Measurements from ENCODE around the gene UBE2D2. TPM values are rescaled to one million over a fixed set of nuclear protein-coding genes. Genes with fewer than 3 reads are reported as not detected.
A peak's percentile ranks its signal among the peaks of the same experiment; 100 is the strongest.

UBE2D2 gene
- total and polyA plus RNA-seq, 2 donors (not counting 1 experiment from before 2014, with no cell fraction given), result 64.3 to 168 TPM

- DNase-seq (peak; percentile 44), ATAC-seq (ENCODE audit: low read depth) (no peak)
- H3K4me2 ChIP-seq (replicated peaks; ENCODE audit: low read depth, low read length, poor library complexity, severe bottlenecking), result peak overlapping the region; percentile 80
- ChIA-PET POLR2A (interaction anchor here (0.6 to 13.2 kb wide), 13 partner anchors 10 to 244 kb away, joined by 3 to 511 read pairs (median 7); partner anchors contain the start of genes DNAJC18, SPATA24 and UBE2D2), CTCF (interaction anchor here (0.9 to 15.3 kb wide), 11 partner anchors 12 to 127 kb away, joined by 3 to 338 read pairs (median 6); no protein-coding TSS in a partner anchor)
- no peaks in the 10 kb centered on the region for H3K27me3 ChIP-seq (replicated peaks in 1 of 4; ENCODE audit: control extremely low read depth in 1 of 4, control insufficient read depth in 3 of 4, insufficient read depth in 4 of 4, low read length in 3 of 4)
- peaks cover 0 to 3% of the 10 kb centered on the region in 2 experiments for H3K36me3 ChIP-seq (replicated peaks in 1 of 2; ENCODE audit: control extremely low read depth in 1 of 2, control insufficient read depth in 1 of 2, extremely low read depth in 1 of 2, insufficient read depth in 2 of 2, low read length in 1 of 2)
- H3K4me1 ChIP-seq (ENCODE audit: control insufficient read depth in 2 of 2, insufficient read depth in 2 of 2, low read length in 2 of 2), result peaks cover 45 to 68% of the 10 kb centered on the region in 2 donors
- H3K4me3 Mint-ChIP-seq, result peak overlapping the region; percentile 88
- no peaks in the 10 kb centered on the region for H3K27me3 Mint-ChIP-seq
- peak overlapping the region; percentile 38 to 98 (median 95) for H3K4me3 ChIP-seq (ENCODE audit: control extremely low read depth in 1 of 5, extremely low read depth in 1 of 5, insufficient read depth in 1 of 5, low read depth in 2 of 5, low read length in 4 of 5)
- H3K27ac Mint-ChIP-seq, result peak overlapping the region; percentile 89
- TF ChIP-seq CTCF (IDR thresholded peaks at IDR 0.05) (no peak), EZH2 (IDR thresholded peaks at IDR 0.05; ENCODE audit: borderline replicate concordance, insufficient read depth, low read depth, low read length, poor library complexity, severe bottlenecking) (no peak)
- 33% methylated on average over 26 of the region's 46 CpGs for WGBS (ENCODE audit: insufficient coverage)
- H3K27ac ChIP-seq (ENCODE audit: low read length in 2 of 2), result peak overlapping the region in 1 of 2 donors; percentile 90
- H3K4me1 Mint-ChIP-seq, result peaks cover 67% of the 10 kb centered on the region
- peaks cover 41% of the 10 kb centered on the region for H4K20me1 ChIP-seq (ENCODE audit: control insufficient read depth, insufficient read depth, low read length, poor library complexity, severe bottlenecking)
- H3K79me2 ChIP-seq (ENCODE audit: control insufficient read depth, insufficient read depth, low read length), result peaks cover 70% of the 10 kb centered on the region
- intact Hi-C loops (cut with micrococcal nuclease), result loop anchor here (1.0 kb wide), 1 partner anchor 10 kb away; no protein-coding TSS in a partner anchor
- H3K9me3 ChIP-seq (ENCODE audit: control extremely low read depth in 1 of 3, control insufficient read depth in 2 of 3, insufficient read depth in 1 of 3, low read length in 2 of 3), result no peaks in the 10 kb centered on the region
- H3K9ac ChIP-seq (ENCODE audit: low read length), result peak overlapping the region; percentile 91
- peak overlapping the region; percentile 41 for H2AFZ ChIP-seq (ENCODE audit: insufficient read depth, low read depth, low read length, poor library complexity, severe bottlenecking)
- no peaks in the 10 kb centered on the region for H3K9me3 Mint-ChIP-seq (ENCODE audit: insufficient read depth)
These were observed 86.5 kb downstream of the UBE2D2 start for GRCh38 chr5:139647506-139648204.

Data from B cell (primary cell).